GM18505 (cell line): ENCODE results near the gene GMFB.
"Not testable (repeated sequence)": the region's sequence is repeated elsewhere in the genome, so short reads cannot be mapped to it uniquely, and the experiment has no call there.

ENCODE experiments used
- ATAC-seq: cut with Tn5 transposase; IDR thresholded peaks from one replicate; pipeline ENCODE4 v1.9.1; 2021; ENCODE audit not compliant: unreplicated experiment
- POLR2A ChIP-seq: IDR thresholded peaks from 4 replicates; pipeline ENCODE4 v1.6.1; 2011; ENCODE audit warnings: borderline replicate concordance; ENCODE audit not compliant: insufficient read depth, insufficient read length; ENCODE audit errors: extremely low read depth

GMFB gene

GRCh38 chr14:54462048-54462447, 26.7 kb downstream of the GMFB start:
- no peak for ATAC-seq
- TF ChIP-seq POLR2A = no peak

- no peak for ATAC-seq
- no peak for TF ChIP-seq POLR2A
Measured at GRCh38 chr14:54459106-54459505, 29.7 kb downstream of the GMFB start.

GRCh38 chr14:54458536-54458935, 30.2 kb downstream of the GMFB start:
- ATAC-seq = not testable (repeated sequence)

GRCh38 chr14:54457609-54457996, 31.2 kb downstream of the GMFB start:
- no peak for TF ChIP-seq POLR2A
- ATAC-seq = no peak

DNA sequence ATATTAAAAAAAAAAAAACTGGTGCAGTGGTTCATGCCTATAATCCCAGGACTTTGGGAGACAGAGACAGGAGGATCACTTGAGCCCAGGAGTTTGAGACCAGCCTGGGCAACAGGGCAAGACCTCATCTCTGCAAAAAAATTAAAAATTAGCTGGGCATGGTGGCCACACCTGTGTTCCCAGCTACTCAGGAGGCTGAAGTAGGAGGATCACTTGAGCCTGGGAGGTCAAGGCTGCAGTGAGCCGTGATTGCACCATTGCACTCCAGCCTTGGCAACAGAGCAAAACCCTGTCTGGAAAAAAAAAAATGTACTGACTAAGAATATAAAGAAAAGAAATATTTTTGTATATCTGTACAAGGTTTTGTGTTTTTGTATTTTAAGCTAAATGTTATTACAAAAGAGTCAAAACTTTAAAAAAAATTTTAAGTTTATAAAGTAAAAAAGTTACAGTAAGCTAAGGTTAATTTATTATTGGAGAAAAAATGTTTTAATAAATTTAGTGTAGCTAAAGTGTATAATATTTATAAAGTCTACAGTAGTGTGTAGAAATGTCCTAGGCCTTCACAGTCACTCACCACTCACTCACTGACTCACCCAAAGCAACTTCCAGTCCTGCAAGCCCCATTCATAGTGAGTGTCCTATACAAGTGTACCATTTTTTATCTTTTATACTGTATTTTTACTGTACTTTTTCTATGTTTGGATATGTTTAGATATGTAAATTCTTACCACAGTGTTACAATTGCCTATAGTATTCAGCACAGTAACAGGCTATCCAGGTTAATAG, 31.8 kb downstream of the GMFB start:
- not testable (repeated sequence) for ATAC-seq

DNA sequence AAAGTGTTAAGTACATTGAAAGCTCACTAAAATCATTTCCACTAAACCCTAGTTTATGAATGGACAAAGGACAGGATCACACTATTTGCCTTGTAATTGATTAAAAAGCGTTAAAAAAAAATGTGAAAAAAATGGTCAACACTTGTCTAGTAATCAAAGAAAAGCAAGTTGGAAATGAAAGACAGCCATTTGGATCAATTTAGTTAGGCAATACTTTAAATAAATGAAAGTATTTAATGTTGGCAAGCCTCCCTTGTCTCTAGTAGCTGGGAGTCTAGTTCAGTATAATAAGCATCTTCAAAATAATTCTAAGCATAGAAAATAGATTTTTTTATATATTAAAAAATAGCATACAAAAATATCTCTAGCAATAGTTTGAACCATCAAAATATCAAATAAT, 33.4 kb downstream of the GMFB start:
- ATAC-seq = no peak
- no peak for TF ChIP-seq POLR2A

GRCh38 chr14:54453990-54454389, 34.8 kb downstream of the GMFB start:
- not testable (repeated sequence) for ATAC-seq

DNA sequence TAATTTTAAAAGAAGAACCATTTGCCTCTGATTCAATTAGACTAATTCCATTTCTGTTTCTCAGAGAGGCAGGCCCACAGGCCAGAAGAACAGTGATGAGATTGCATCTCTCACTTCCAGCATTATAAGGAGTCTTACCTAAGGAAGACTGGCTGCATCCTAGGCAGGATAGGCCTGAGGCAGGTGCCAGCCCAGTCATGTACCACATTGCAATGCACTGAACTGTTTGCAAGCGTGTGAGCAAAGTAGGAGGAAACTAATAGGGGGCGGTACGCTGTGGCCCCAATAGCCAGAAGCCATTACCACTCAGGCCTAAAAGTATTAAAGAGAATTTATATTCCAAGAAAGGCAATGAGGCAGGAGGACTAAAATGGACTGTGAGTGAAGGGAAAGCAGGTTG, 35.5 kb downstream of the GMFB start:
- no peak for TF ChIP-seq POLR2A
- ATAC-seq = no peak

DNA sequence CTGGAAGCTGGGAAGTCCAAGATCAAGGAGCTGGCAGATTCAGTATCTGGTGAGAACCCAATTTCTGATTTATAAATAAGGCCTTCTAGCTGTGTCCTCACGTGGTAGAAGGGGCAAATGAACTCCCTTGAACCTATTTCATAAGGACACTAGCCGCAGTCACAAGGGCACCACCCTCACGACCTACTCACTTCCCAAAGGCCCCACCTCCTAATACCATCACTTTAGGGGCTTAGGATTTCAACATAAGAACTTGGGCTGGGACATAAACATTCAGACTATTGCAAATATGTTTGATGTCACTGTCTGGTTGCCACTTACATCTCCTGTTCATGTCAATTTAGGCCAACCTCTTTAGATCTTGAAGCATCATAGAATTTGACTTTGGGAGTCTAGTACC, 36.8 kb downstream of the GMFB start:
- no peak for ATAC-seq
- no peak for TF ChIP-seq POLR2A

DNA sequence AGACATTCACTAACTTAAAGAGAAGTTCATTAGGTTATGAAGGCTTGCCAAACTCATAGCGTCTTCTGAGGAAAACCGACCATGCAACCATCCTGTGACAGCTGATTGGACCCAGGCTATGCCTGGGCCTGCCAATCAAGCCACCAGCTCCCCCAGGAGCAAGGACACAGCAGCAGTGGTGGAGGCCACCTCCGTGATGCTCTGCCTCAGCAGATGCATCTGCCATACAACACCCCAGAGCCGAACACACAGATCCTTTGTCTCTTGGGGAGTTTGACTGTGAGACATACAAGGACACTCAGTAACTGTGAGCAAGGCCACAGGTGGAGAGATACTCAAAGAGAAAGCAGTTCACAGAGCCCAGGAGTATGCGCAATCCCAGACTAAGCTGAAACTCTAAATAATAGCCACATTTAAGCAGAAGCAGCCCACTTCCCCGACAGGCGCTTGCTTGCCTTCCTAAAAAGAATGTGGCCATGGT, 37.6 kb downstream of the GMFB start:
- no peak for ATAC-seq
- TF ChIP-seq POLR2A = no peak

GRCh38 chr14:54450535-54450934, 38.2 kb downstream of the GMFB start:
- no peak for TF ChIP-seq POLR2A
- peak; percentile 55 for ATAC-seq

GRCh38 chr14:54447231-54447692, 41.5 kb downstream of the GMFB start:
- no peak for TF ChIP-seq POLR2A
- ATAC-seq = no peak

DNA sequence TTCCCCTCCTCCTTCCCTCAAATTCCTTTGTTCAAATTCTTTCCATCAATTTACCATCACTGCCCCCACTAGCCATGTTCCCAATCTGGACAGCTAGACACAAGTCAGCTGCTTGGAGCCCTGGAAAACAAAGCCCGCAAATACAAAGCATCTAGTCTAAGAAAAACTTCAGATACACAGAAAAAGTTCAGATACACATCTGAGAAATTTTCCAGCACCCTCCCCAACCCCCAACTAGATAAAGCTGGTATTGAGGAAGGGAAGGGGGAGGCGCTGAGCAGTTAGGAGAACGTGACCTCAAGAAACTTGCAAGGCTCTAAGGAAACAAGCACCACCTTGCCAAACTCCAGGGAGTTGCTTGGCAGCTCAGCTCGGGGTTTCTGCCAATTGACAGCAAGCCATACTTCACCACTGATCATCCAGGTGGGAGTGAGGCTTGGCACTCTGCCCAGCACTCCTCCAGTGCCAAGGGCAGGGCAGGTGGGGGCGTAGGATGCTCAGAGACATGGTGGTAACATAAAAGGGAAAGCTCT, 42.6 kb downstream of the GMFB start:
- no peak for ATAC-seq
- TF ChIP-seq POLR2A = no peak

DNA sequence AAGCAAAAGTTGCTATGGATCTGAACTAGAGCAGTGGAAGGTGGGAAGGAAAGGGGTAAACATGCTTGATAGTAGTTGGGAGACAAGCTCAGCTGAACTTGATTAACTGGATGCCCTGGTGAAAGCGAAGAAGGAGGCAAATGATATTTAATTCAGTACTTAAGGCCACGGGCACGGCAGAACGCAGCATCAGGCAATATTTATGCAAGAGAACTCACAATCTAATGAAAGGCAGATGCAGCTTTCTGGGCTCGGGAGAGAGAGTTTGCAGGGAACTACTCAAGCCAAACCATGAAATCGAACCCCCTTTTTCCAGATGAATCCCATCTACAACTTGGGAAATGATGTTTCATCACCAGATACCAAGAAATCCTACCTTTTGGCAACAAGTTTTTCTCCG, 44.1 kb downstream of the GMFB start:
- no peak for TF ChIP-seq POLR2A
- ATAC-seq = no peak

DNA sequence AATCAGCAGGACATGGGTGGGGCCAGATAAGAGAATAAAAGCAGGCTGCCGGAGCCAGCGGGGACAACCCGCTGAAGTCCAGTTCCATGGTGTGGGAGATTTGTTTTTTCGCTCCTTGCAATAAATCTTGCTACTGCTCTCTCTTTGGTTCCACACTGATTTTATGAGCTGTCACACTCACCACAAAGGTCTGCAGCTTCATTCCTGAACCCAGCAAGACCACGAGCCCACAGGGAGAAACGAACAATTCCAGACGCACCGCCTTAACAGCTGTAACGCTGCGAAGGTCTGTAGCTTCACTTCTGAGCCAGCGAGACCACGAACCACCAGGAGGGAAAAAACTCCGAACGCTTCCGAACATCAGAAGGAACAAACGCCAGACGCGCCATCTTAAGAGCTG, 44.8 kb downstream of the GMFB start:
- TF ChIP-seq POLR2A = no peak

DNA sequence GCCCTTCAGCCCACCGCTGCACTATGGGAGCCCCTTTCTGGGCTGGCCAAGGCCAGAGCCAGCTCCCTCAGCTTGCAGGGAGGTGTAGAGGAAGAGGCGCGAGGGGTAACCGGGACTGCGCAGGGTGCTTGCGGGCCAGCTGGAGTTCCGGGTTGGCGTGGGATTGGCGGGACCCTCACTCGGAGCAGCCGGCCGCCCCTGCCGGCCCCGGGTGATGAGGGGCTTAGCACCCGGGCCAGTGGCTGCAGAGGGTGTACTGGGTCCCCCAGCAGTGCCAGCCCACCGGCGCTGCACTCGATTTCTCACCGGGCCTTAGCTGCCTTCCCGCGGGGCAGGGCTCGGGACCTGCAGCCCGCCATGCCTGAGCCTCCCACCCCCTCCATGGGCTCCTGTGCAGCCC, 45.8 kb downstream of the GMFB start:
- ATAC-seq = not testable (repeated sequence)

More for the DNA sequence above, 44.8 kb downstream of the GMFB start:
- ATAC-seq = no peak
